Measurements from ENCODE around the gene NKTR. TPM values are rescaled to one million over a fixed set of nuclear protein-coding genes. Genes with fewer than 3 reads are reported as not detected.

NKTR gene
- total and polyA plus RNA-seq, 9 donors, result 26.2 to 114 (median 79.8) TPM

- TF ChIP-seq POLR2A (IDR thresholded peaks at IDR 0.05), result no peak
- no peak for TF ChIP-seq EP300 (IDR thresholded peaks at IDR 0.05)
- TF ChIP-seq CTCF (IDR thresholded peaks at IDR 0.05), result no peak
- H3K36me3 ChIP-seq, result no peaks in the 10 kb centered on the region
- H3K9me3 ChIP-seq, result no peaks in the 10 kb centered on the region
- H3K27me3 ChIP-seq, result no peaks in the 10 kb centered on the region
- no peak overlapping the region for H3K27ac ChIP-seq
- DNase-seq, result no peak
- H3K4me1 ChIP-seq (ENCODE audit: insufficient read depth), result no peaks in the 10 kb centered on the region
- H3K4me3 ChIP-seq, result no peak overlapping the region
- intact Hi-C loops (cut with DNase I), result no loop called here
- 88 to 89% (median 88%) methylated on average over 6 of the region's 6 CpGs for WGBS, 3 donors
Observed at GRCh38 chr3:42639192-42639591, 38.7 kb downstream of the NKTR start.

GRCh38 chr3:42640129-42640528 lies 39.6 kb downstream of the NKTR start:
- Histone ChIP-seq H3K4me3 (no peak overlapping the region), H3K27me3 (no peaks in the 10 kb centered on the region), H3K9me3 (no peaks in the 10 kb centered on the region), H3K4me1 (ENCODE audit: insufficient read depth) (no peaks in the 10 kb centered on the region), H3K27ac (no peak overlapping the region), H3K36me3 (no peaks in the 10 kb centered on the region)
- TF ChIP-seq POLR2A (IDR thresholded peaks at IDR 0.05) (no peak), EP300 (IDR thresholded peaks at IDR 0.05) (no peak), CTCF (IDR thresholded peaks at IDR 0.05) (no peak)
- DNase-seq, result no peak
- intact Hi-C loops (cut with DNase I), result no loop called here

GRCh38 chr3:42640771-42641370 lies 40.4 kb downstream of the NKTR start:
- H3K27ac ChIP-seq, result no peak overlapping the region
- 78 to 94% (median 93%) methylated on average over 6 of the region's 6 CpGs for WGBS, 3 donors
- no peaks in the 10 kb centered on the region for H3K4me1 ChIP-seq (ENCODE audit: insufficient read depth)
- no peaks in the 10 kb centered on the region for H3K36me3 ChIP-seq
- intact Hi-C loops (cut with DNase I), result no loop called here
- no peaks in the 10 kb centered on the region for H3K27me3 ChIP-seq
- TF ChIP-seq EP300 (IDR thresholded peaks at IDR 0.05), result no peak
- no peak for TF ChIP-seq POLR2A (IDR thresholded peaks at IDR 0.05)
- no peak for TF ChIP-seq CTCF (IDR thresholded peaks at IDR 0.05)
- no peaks in the 10 kb centered on the region for H3K9me3 ChIP-seq
- no peak overlapping the region for H3K4me3 ChIP-seq
- DNase-seq, result no peak

GRCh38 chr3:42647821-42648459 lies 47.5 kb downstream of the NKTR start:
- Histone ChIP-seq H3K9me3 (no peaks in the 10 kb centered on the region), H3K4me1 (ENCODE audit: insufficient read depth) (peaks cover 10% of the 10 kb centered on the region), H3K36me3 (no peaks in the 10 kb centered on the region), H3K27ac (no peak overlapping the region), H3K4me3 (no peak overlapping the region), H3K27me3 (no peaks in the 10 kb centered on the region)
- no peak for DNase-seq
- WGBS, 3 donors, result 74 to 79% (median 76%) methylated on average over 5 of the region's 5 CpGs
- TF ChIP-seq POLR2A (IDR thresholded peaks at IDR 0.05) (no peak), EP300 (IDR thresholded peaks at IDR 0.05) (no peak), CTCF (IDR thresholded peaks at IDR 0.05) (no peak)
- intact Hi-C loops (cut with DNase I), result no loop called here
